K562 (cell line): ENCODE data around the gene TMEM114. TPM values are rescaled to one million over a fixed set of nuclear protein-coding genes. Genes with fewer than 3 reads are reported as not detected.

Experiments
- ATF3 ChIP-seq, 2 experiments: fragments of 450-650 bp in 1 of 2; sonication (generic) in 1 of 2; formaldehyde crosslinking in 1 of 2; IDR thresholded peaks in 1 of 2; conservative IDR thresholded peaks in 1 of 2; 2 replicates each; pipeline versions ENCODE4 v1.6.1 to v1.8.1; 2016 to 2023; ENCODE audit warnings: mild to moderate bottlenecking in 2 of 2, moderate library complexity in 2 of 2, inconsistent platforms in 1 of 2, missing genetic modification reagents in 1 of 2
- ATF4 ChIP-seq: fragments of 450-650 bp; formaldehyde crosslinking; IDR thresholded peaks from 2 replicates; pipeline ENCODE4 v1.4.0; 2022; ENCODE audit warnings: mild to moderate bottlenecking, moderate library complexity
- BHLHE40 ChIP-seq: IDR thresholded peaks from 2 replicates; pipeline ENCODE4 v1.6.1; 2011; ENCODE audit warnings: low read length, improper control_type of control experiment
- COPS2 ChIP-seq: fragments of 450-650 bp; conservative IDR thresholded peaks from 2 replicates; pipeline ENCODE4 v1.6.1; 2016; ENCODE audit warnings: mild to moderate bottlenecking, moderate library complexity
- ELK1 ChIP-seq: sonication (generic); formaldehyde crosslinking; IDR thresholded peaks from 2 replicates; pipeline ENCODE4 v1.8.1; 2022; ENCODE audit warnings: missing genetic modification reagents
- LEF1 ChIP-seq: fragments of 450-650 bp; IDR thresholded peaks from 2 replicates; pipeline ENCODE4 v1.6.1; 2016; ENCODE audit warnings: mild to moderate bottlenecking
- MAFK ChIP-seq: IDR thresholded peaks from 2 replicates; pipeline ENCODE4 v1.6.1; 2011; ENCODE audit warnings: low read length, improper control_type of control experiment
- PCBP2 ChIP-seq: fragments of 200-400 bp; formaldehyde crosslinking; IDR thresholded peaks from 2 replicates; pipeline ENCODE4 v1.6.1; 2018; ENCODE audit warnings: low read length, low read depth, mild to moderate bottlenecking, moderate library complexity; ENCODE audit not compliant: poor library complexity, severe bottlenecking
- POLR2AphosphoS5 ChIP-seq: IDR thresholded peaks from 2 replicates; pipeline ENCODE4 v1.6.1; 2011; ENCODE audit warnings: mild to moderate bottlenecking, low read depth, low read length, moderate library complexity; ENCODE audit not compliant: control insufficient read depth, insufficient read depth
- POLR3A ChIP-seq: IDR thresholded peaks from 2 replicates; pipeline ENCODE4 v1.6.1; 2011; ENCODE audit warnings: borderline replicate concordance, mild to moderate bottlenecking, moderate library complexity; ENCODE audit not compliant: insufficient read length, insufficient read depth; ENCODE audit errors: extremely low read depth
- RFX1 ChIP-seq: fragments of 450-650 bp; IDR thresholded peaks from 2 replicates; pipeline ENCODE4 v1.6.1; 2016; ENCODE audit warnings: mild to moderate bottlenecking, moderate library complexity
- SLC30A9 ChIP-seq: fragments of 250-450 bp; sonication (Bioruptor Pico); IDR thresholded peaks from 2 replicates; pipeline ENCODE4 v1.8.0; 2022; ENCODE audit warnings: mild to moderate bottlenecking, moderate library complexity
- SMARCC2 ChIP-seq: fragments of 450-650 bp; IDR thresholded peaks from 2 replicates; pipeline ENCODE4 v1.6.1; 2017; ENCODE audit warnings: antibody characterized with exemption, moderate library complexity, mild to moderate bottlenecking, low read depth
- SP1 ChIP-seq: sonication (generic); formaldehyde crosslinking; IDR thresholded peaks from 2 replicates; pipeline ENCODE4 v1.8.1; 2022; ENCODE audit warnings: mild to moderate bottlenecking, missing genetic modification reagents
- STAT6 ChIP-seq: sonication (generic); formaldehyde crosslinking; IDR thresholded peaks from 2 replicates; pipeline ENCODE4 v1.8.1; 2023; ENCODE audit warnings: mild to moderate bottlenecking, missing genetic modification reagents
- TOE1 ChIP-seq, 2 experiments: fragments of 450-650 bp in 1 of 2; sonication (generic) in 1 of 2; formaldehyde crosslinking in 1 of 2; IDR thresholded peaks; 2 replicates each; pipeline versions ENCODE4 v1.7.1 to v1.8.0; 2016 to 2022; ENCODE audit warnings: borderline replicate concordance in 2 of 2, mild to moderate bottlenecking in 2 of 2, antibody characterized with exemption in 1 of 2, inconsistent platforms in 1 of 2, low read depth in 1 of 2, missing genetic modification reagents in 1 of 2, moderate library complexity in 1 of 2
- ZNF140 ChIP-seq: fragments of 250-450 bp; sonication (Bioruptor Pico); IDR thresholded peaks from 2 replicates; pipeline ENCODE4 v1.8.0; 2021; ENCODE audit warnings: moderate library complexity, mild to moderate bottlenecking, inconsistent platforms
- ZNF174 ChIP-seq: fragments of 250-450 bp; sonication (Bioruptor Pico); IDR thresholded peaks from 2 replicates; pipeline ENCODE4 v1.4.0; 2020; ENCODE audit warnings: mild to moderate bottlenecking
- ZNF232 ChIP-seq: sonication (generic); formaldehyde crosslinking; IDR thresholded peaks from 2 replicates; pipeline ENCODE4 v1.8.0; 2022; ENCODE audit warnings: mild to moderate bottlenecking, missing genetic modification reagents
- ZNF354B ChIP-seq: fragments of 250-450 bp; sonication (Bioruptor Pico); IDR thresholded peaks from 2 replicates; pipeline ENCODE4 v1.4.0; 2020
- polyA plus RNA-seq, 8 experiments: library from polyadenylated mRNA; depleted of rRNA in 4 of 8; stranded (reverse) in 5 of 8; unstranded in 3 of 8; fragments of >200 nt; fragmentation: Nextera tagmentation in 2 of 8; fragmentation: Illumina TruSeq in 1 of 8; extraction: Ambion mirVana in 2 of 8; extraction: Trizol in 1 of 8; gene quantifications; 2 replicates each; pipeline versions ENCODE4 v1.2.1 to v1.2.3, GENCODE V29; 2011 to 2014; ENCODE audit warnings: inconsistent platforms in 1 of 8, missing spikeins in 1 of 8
- total RNA-seq, 7 experiments: library from RNA; depleted of rRNA in 6 of 7; stranded (reverse); fragments of >200 nt in 6 of 7; fragmentation: Illumina TruSeq in 2 of 7; extraction: Trizol in 2 of 7; gene quantifications; 2 replicates each; pipeline versions ENCODE4 v1.2.1 to v1.2.3, GENCODE V29; 2011 to 2021; ENCODE audit warnings: low replicate concordance in 1 of 7

The TMEM114 gene
- total and polyA plus RNA-seq, 9 of the 15 experiments (the other 6 are each of a cell fraction or from before 2014, with no cell fraction given): not detected

GRCh38 chr16:8572919-8573724 lies 17.2 kb downstream of the TMEM114 start (continued):
- TF ChIP-seq STAT6 (CRISPR knock-in tag) (no peak), PCBP2 (no peak), SP1 (no peak), ZNF140 (CRISPR knock-in tag) (no peak), RFX1 (no peak), ELK1 (no peak), ZNF232 (CRISPR knock-in tag) (no peak), ATF4 (peak; percentile 93), ATF3 (IDR thresholded peaks at IDR 0.05) (peak; percentile 97), ATF3 (CRISPR knock-in tag; conservative IDR thresholded peaks at IDR 0.05) (no peak; the same call in 1 of the 2 replicates), ZNF174 (CRISPR knock-in tag) (no peak), POLR2AphosphoS5 (no peak), BHLHE40 (no peak), TOE1 (IDR thresholded peaks at IDR 0.05; ENCODE audit: borderline replicate concordance) (peak; percentile 84), TOE1 (CRISPR knock-in tag; IDR thresholded peaks at IDR 0.05; ENCODE audit: borderline replicate concordance, low read depth) (no peak), MAFK (no peak), ZNF354B (CRISPR knock-in tag) (no peak), COPS2 (no peak), SMARCC2 (peak; percentile 25; the same call in 1 of the 2 replicates), SLC30A9 (CRISPR knock-in tag) (no peak), LEF1 (0 out of 2 replicates have a peak, but pooled peaks have one; percentile 18), POLR3A (no peak)
